ENCODE data around the gene UBE2J1.

The UBE2J1 gene

GRCh38 chr6:89385846-89386245 is 33.3 kb upstream of the UBE2J1 start:
- Histone ChIP-seq H3K9ac (ENCODE audit: low read depth, low read length) (no peak overlapping the region), H3K27me3 (ENCODE audit: control insufficient read depth, insufficient read depth, low read length) (peaks cover 10% of the 10 kb centered on the region), H3K4me2 (ENCODE audit: low read length) (no peak overlapping the region), H3K36me3 (ENCODE audit: insufficient read depth, low read length) (no peaks in the 10 kb centered on the region), H3K4me3 (ENCODE audit: low read length) (no peak overlapping the region), H3K9me3 (replicated peaks; ENCODE audit: low read length) (no peaks in the 10 kb centered on the region), H3K4me1 (ENCODE audit: control insufficient read depth, insufficient read depth, low read length) (no peaks in the 10 kb centered on the region)

DNA sequence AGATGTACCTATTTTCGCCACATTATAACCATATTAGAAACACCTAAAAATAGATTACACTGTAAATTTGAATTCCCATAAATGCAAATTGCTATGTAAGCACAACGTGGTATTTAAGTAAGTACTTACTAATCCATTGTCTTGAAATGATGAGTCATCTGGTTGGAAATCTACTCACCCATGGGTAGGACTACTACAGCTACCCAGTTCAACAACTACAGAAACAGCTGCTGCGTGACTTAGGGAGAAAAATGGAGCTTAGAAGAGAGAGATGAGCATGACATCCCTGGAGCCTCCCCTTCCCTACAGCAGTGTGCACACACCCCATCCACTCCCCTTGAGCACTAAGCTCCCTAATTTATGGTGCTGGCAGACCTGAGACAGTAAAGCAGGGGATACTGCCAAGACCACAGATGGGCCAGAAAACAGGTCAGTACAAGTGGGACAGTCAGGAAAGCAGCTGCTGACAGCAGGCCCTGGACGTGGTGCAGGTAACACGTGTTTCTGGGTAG is 32.7 kb upstream of the UBE2J1 start:
- no peak overlapping the region for H3K9ac ChIP-seq (ENCODE audit: low read depth, low read length)
- H3K4me1 ChIP-seq (ENCODE audit: control insufficient read depth, insufficient read depth, low read length), result no peaks in the 10 kb centered on the region
- H3K36me3 ChIP-seq (ENCODE audit: insufficient read depth, low read length), result no peaks in the 10 kb centered on the region
- no peaks in the 10 kb centered on the region for H3K9me3 ChIP-seq (replicated peaks; ENCODE audit: low read length)
- no peak overlapping the region for H3K4me2 ChIP-seq (ENCODE audit: low read length)
- H3K27me3 ChIP-seq (ENCODE audit: control insufficient read depth, insufficient read depth, low read length), result peaks cover 12% of the 10 kb centered on the region
- H3K4me3 ChIP-seq (ENCODE audit: low read length), result no peak overlapping the region

DNA sequence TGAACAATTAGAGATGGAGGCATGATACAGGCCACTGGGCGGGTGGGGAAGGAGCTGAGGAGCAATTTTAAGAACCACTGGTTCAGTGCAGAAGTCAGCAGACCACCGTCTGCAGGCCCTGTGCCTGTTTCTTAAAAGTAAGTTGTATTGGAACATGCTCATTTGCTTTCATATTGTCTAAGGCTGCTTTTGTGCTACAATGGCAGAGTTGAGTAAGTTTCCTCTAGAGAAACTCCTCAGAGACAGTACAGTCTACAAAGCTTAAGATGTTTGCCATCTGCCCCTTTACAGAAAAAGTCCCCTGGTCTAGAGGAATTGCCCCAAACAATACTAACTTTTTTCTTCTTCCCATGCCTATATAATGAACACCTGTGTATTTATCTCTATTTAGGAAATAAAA is 28.5 kb upstream of the UBE2J1 start:
- no peak overlapping the region for H3K9ac ChIP-seq (ENCODE audit: low read depth, low read length)
- no peak overlapping the region for H3K4me3 ChIP-seq (ENCODE audit: low read length)
- H3K4me1 ChIP-seq (ENCODE audit: control insufficient read depth, insufficient read depth, low read length), result no peaks in the 10 kb centered on the region
- H3K27me3 ChIP-seq (ENCODE audit: control insufficient read depth, insufficient read depth, low read length), result peaks cover 29% of the 10 kb centered on the region
- no peaks in the 10 kb centered on the region for H3K9me3 ChIP-seq (replicated peaks; ENCODE audit: low read length)
- no peaks in the 10 kb centered on the region for H3K36me3 ChIP-seq (ENCODE audit: insufficient read depth, low read length)
- no peak overlapping the region for H3K4me2 ChIP-seq (ENCODE audit: low read length)

GRCh38 chr6:89379281-89379680 is 26.8 kb upstream of the UBE2J1 start:
- Histone ChIP-seq H3K4me3 (ENCODE audit: low read length) (no peak overlapping the region), H3K36me3 (ENCODE audit: insufficient read depth, low read length) (no peaks in the 10 kb centered on the region), H3K9ac (ENCODE audit: low read depth, low read length) (no peak overlapping the region), H3K9me3 (replicated peaks; ENCODE audit: low read length) (no peaks in the 10 kb centered on the region), H3K4me1 (ENCODE audit: control insufficient read depth, insufficient read depth, low read length) (no peaks in the 10 kb centered on the region), H3K4me2 (ENCODE audit: low read length) (no peak overlapping the region), H3K27me3 (ENCODE audit: control insufficient read depth, insufficient read depth, low read length) (peaks cover 32% of the 10 kb centered on the region)

DNA sequence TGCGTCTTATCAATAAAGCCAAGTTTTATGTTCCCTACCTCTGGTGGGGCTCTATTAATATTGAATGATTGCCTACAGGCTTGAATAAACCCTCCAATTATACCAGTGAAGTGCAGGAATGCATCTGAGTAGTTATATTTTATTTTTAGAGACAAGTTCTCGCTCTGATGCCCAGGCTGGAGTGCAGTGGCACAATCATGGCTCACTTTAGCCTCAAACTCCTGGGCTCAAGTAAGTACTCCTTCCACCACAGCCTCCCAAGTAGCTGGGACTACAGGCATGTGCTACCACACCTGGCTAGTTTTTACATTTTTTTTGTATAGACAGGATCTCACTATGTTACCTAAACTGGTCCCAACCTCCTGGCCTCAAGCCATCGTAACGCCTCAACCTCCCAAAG is 26.1 kb upstream of the UBE2J1 start:
- no peak overlapping the region for H3K9ac ChIP-seq (ENCODE audit: low read depth, low read length)
- H3K27me3 ChIP-seq (ENCODE audit: control insufficient read depth, insufficient read depth, low read length), result peaks cover 35% of the 10 kb centered on the region
- H3K4me3 ChIP-seq (ENCODE audit: low read length), result no peak overlapping the region
- no peaks in the 10 kb centered on the region for H3K9me3 ChIP-seq (replicated peaks; ENCODE audit: low read length)
- no peaks in the 10 kb centered on the region for H3K36me3 ChIP-seq (ENCODE audit: insufficient read depth, low read length)
- H3K4me1 ChIP-seq (ENCODE audit: control insufficient read depth, insufficient read depth, low read length), result no peaks in the 10 kb centered on the region
- no peak overlapping the region for H3K4me2 ChIP-seq (ENCODE audit: low read length)

- Histone ChIP-seq H3K9me3 (replicated peaks; ENCODE audit: low read length) (no peaks in the 10 kb centered on the region), H3K4me2 (ENCODE audit: low read length) (no peak overlapping the region), H3K4me3 (ENCODE audit: low read length) (no peak overlapping the region), H3K27me3 (ENCODE audit: control insufficient read depth, insufficient read depth, low read length) (peaks cover 29% of the 10 kb centered on the region), H3K9ac (ENCODE audit: low read depth, low read length) (no peak overlapping the region), H3K4me1 (ENCODE audit: control insufficient read depth, insufficient read depth, low read length) (no peaks in the 10 kb centered on the region), H3K36me3 (ENCODE audit: insufficient read depth, low read length) (no peaks in the 10 kb centered on the region)
These were observed 23.1 kb upstream of the UBE2J1 start for GRCh38 chr6:89375427-89376267.

DNA sequence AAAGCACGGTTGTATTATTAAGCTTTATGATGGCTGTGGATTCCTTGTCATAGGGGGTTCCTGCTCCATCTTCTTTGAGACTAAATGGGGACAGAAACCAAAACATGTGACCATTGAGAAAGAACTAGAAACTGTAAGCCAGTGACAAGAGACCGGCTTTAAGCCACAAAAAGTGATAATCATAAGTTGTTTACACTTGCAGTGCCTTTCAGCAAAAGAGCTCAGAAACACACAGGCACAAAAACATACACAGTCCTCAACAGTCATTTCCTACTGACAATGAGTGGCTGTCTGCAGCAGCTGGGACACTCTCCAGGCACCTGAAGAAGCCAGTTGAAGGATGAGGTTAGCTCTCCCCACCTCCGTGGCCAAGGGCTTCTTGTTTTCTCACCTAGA is 20.0 kb upstream of the UBE2J1 start:
- Histone ChIP-seq H3K27me3 (ENCODE audit: control insufficient read depth, insufficient read depth, low read length) (peaks cover 15% of the 10 kb centered on the region), H3K4me1 (ENCODE audit: control insufficient read depth, insufficient read depth, low read length) (no peaks in the 10 kb centered on the region), H3K4me3 (ENCODE audit: low read length) (no peak overlapping the region), H3K4me2 (ENCODE audit: low read length) (no peak overlapping the region), H3K36me3 (ENCODE audit: insufficient read depth, low read length) (no peaks in the 10 kb centered on the region), H3K9me3 (replicated peaks; ENCODE audit: low read length) (no peaks in the 10 kb centered on the region), H3K9ac (ENCODE audit: low read depth, low read length) (no peak overlapping the region)

GRCh38 chr6:89371849-89372505 is 19.5 kb upstream of the UBE2J1 start:
- Histone ChIP-seq H3K4me2 (ENCODE audit: low read length) (no peak overlapping the region), H3K36me3 (ENCODE audit: insufficient read depth, low read length) (no peaks in the 10 kb centered on the region), H3K9ac (ENCODE audit: low read depth, low read length) (no peak overlapping the region), H3K9me3 (replicated peaks; ENCODE audit: low read length) (no peaks in the 10 kb centered on the region), H3K27me3 (ENCODE audit: control insufficient read depth, insufficient read depth, low read length) (peaks cover 20% of the 10 kb centered on the region), H3K4me3 (ENCODE audit: low read length) (no peak overlapping the region), H3K4me1 (ENCODE audit: control insufficient read depth, insufficient read depth, low read length) (no peaks in the 10 kb centered on the region)

GRCh38 chr6:89368999-89369398 is 16.5 kb upstream of the UBE2J1 start:
- Histone ChIP-seq H3K27me3 (ENCODE audit: control insufficient read depth, insufficient read depth, low read length) (peaks cover 12% of the 10 kb centered on the region), H3K9me3 (replicated peaks; ENCODE audit: low read length) (no peaks in the 10 kb centered on the region), H3K4me2 (ENCODE audit: low read length) (no peak overlapping the region), H3K9ac (ENCODE audit: low read depth, low read length) (no peak overlapping the region), H3K4me3 (ENCODE audit: low read length) (no peak overlapping the region), H3K36me3 (ENCODE audit: insufficient read depth, low read length) (no peaks in the 10 kb centered on the region), H3K4me1 (ENCODE audit: control insufficient read depth, insufficient read depth, low read length) (no peaks in the 10 kb centered on the region)

- Histone ChIP-seq H3K36me3 (ENCODE audit: insufficient read depth, low read length) (no peaks in the 10 kb centered on the region), H3K4me2 (ENCODE audit: low read length) (no peak overlapping the region), H3K27me3 (ENCODE audit: control insufficient read depth, insufficient read depth, low read length) (peaks cover 13% of the 10 kb centered on the region), H3K4me1 (ENCODE audit: control insufficient read depth, insufficient read depth, low read length) (no peaks in the 10 kb centered on the region), H3K9me3 (replicated peaks; ENCODE audit: low read length) (no peaks in the 10 kb centered on the region), H3K4me3 (ENCODE audit: low read length) (no peak overlapping the region), H3K9ac (ENCODE audit: low read depth, low read length) (no peak overlapping the region)
These were observed 15.6 kb upstream of the UBE2J1 start for GRCh38 chr6:89368107-89368506.

GRCh38 chr6:89364586-89364985 is 12.1 kb upstream of the UBE2J1 start:
- Histone ChIP-seq H3K9me3 (replicated peaks; ENCODE audit: low read length) (no peaks in the 10 kb centered on the region), H3K4me1 (ENCODE audit: control insufficient read depth, insufficient read depth, low read length) (no peaks in the 10 kb centered on the region), H3K4me2 (ENCODE audit: low read length) (no peak overlapping the region), H3K36me3 (ENCODE audit: insufficient read depth, low read length) (no peaks in the 10 kb centered on the region), H3K4me3 (ENCODE audit: low read length) (no peak overlapping the region), H3K27me3 (ENCODE audit: control insufficient read depth, insufficient read depth, low read length) (peaks cover 13% of the 10 kb centered on the region), H3K9ac (ENCODE audit: low read depth, low read length) (no peak overlapping the region)
